ENCODE measurements around the gene IFITM1. TPM values are rescaled to one million over a fixed set of nuclear protein-coding genes. Genes with fewer than 3 reads are reported as not detected.
A peak's percentile ranks its signal among the peaks of the same experiment; 100 is the strongest.

The IFITM1 gene
- total and polyA plus RNA-seq, 10 donors = 314 to 670 (median 496) TPM

DNA sequence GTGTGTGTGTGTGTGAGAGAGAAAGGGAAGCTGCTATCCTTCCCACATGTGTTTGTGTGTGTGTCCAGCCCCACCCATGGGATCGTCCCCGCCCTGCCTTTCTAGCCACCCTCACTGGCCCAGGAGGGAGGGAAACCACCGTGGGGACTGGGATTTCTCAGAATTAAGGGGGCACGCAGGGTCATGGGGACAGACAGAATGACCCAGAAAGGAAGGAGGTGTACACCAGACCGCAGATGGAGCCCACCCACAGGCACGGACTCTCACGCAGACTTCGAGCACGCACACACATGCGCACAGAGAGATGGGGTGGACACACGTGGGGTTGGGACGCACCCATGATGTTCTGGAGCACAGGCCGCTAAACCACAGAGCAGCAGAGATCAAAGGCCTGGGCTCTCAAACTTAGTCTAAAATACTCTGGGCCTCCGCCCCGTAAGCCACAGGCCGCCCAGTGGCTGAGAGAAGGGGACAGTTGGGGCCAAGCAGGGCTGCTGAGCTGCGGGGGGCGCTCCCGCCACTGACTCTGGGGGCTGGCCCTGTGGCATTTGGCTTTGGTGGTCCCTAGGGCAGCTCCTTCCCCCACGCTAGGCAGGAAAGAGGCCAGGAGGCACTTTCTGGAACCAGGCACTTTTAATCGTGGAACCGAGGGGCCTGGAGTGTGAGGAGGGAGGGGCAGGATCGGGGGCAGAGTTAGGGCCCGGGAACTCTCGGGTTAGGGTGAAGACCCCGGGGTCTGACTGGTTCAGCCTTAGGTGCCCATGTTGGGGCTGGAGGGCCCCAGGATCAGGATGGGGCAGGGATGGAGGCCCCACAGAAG lies 16.0 kb upstream of the IFITM1 start:
- H3K27ac ChIP-seq = peak overlapping the region in 3 of 8 donors; percentile 22 to 46 (median 34)
- H3K4me3 ChIP-seq = no peak overlapping the region
- peaks cover 0 to 32% (median 22%) of the 10 kb centered on the region in 6 donors for H3K36me3 ChIP-seq
- intact Hi-C loops (cut with DNase I; ENCODE audit: low total_unique reads) = no loop called here
- H3K4me1 ChIP-seq = peaks cover 0 to 51% (median 14%) of the 10 kb centered on the region in 6 donors
- DNase-seq = peak; percentile 75
- no peaks in the 10 kb centered on the region for H3K9me3 ChIP-seq
- WGBS, 5 donors = 47 to 61% (median 51%) methylated on average over 24 to 26 of the region's 26 CpGs
- peaks cover 0 to 34% (median 8%) of the 10 kb centered on the region in 7 donors for H3K27me3 ChIP-seq (replicated peaks in 1 of 7)
- TF ChIP-seq, protein P1, sequence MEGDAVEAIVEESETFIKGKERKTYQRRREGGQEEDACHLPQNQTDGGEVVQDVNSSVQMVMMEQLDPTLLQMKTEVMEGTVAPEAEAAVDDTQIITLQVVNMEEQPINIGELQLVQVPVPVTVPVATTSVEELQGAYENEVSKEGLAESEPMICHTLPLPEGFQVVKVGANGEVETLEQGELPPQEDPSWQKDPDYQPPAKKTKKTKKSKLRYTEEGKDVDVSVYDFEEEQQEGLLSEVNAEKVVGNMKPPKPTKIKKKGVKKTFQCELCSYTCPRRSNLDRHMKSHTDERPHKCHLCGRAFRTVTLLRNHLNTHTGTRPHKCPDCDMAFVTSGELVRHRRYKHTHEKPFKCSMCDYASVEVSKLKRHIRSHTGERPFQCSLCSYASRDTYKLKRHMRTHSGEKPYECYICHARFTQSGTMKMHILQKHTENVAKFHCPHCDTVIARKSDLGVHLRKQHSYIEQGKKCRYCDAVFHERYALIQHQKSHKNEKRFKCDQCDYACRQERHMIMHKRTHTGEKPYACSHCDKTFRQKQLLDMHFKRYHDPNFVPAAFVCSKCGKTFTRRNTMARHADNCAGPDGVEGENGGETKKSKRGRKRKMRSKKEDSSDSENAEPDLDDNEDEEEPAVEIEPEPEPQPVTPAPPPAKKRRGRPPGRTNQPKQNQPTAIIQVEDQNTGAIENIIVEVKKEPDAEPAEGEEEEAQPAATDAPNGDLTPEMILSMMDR (IDR thresholded peaks at IDR 0.05 in 8 of 11, conservative IDR thresholded peaks at IDR 0.05 in 3 of 11) = no peak
- TF ChIP-seq POLR2AphosphoS5 (IDR thresholded peaks at IDR 0.05) (peak; percentile 35 to 49 (median 37)), POLR2A (IDR thresholded peaks at IDR 0.05) (no peak)

GRCh38 chr11:298406-299065 lies 15.3 kb upstream of the IFITM1 start:
- TF ChIP-seq POLR2AphosphoS5 (IDR thresholded peaks at IDR 0.05) = peak; percentile 6 to 70 (median 13)
- TF ChIP-seq, protein P1 (IDR thresholded peaks at IDR 0.05 in 8 of 11, conservative IDR thresholded peaks at IDR 0.05 in 3 of 11) = no peak
- intact Hi-C loops (cut with DNase I; ENCODE audit: low total_unique reads) = no loop called here
- peak overlapping the region in 1 of 8 donors; percentile 46 for H3K27ac ChIP-seq
- H3K4me1 ChIP-seq = peaks cover 0 to 58% (median 18%) of the 10 kb centered on the region in 6 donors
- DNase-seq = peak; percentile 72
- no peaks in the 10 kb centered on the region for H3K9me3 ChIP-seq
- H3K36me3 ChIP-seq = peaks cover 0 to 25% (median 17%) of the 10 kb centered on the region in 6 donors
- WGBS, 5 donors = 34 to 82% (median 65%) methylated on average over 5 to 15 of the region's 15 CpGs
- H3K4me3 ChIP-seq = no peak overlapping the region
- peaks cover 0 to 34% (median 8%) of the 10 kb centered on the region in 7 donors for H3K27me3 ChIP-seq (replicated peaks in 1 of 7)

DNA sequence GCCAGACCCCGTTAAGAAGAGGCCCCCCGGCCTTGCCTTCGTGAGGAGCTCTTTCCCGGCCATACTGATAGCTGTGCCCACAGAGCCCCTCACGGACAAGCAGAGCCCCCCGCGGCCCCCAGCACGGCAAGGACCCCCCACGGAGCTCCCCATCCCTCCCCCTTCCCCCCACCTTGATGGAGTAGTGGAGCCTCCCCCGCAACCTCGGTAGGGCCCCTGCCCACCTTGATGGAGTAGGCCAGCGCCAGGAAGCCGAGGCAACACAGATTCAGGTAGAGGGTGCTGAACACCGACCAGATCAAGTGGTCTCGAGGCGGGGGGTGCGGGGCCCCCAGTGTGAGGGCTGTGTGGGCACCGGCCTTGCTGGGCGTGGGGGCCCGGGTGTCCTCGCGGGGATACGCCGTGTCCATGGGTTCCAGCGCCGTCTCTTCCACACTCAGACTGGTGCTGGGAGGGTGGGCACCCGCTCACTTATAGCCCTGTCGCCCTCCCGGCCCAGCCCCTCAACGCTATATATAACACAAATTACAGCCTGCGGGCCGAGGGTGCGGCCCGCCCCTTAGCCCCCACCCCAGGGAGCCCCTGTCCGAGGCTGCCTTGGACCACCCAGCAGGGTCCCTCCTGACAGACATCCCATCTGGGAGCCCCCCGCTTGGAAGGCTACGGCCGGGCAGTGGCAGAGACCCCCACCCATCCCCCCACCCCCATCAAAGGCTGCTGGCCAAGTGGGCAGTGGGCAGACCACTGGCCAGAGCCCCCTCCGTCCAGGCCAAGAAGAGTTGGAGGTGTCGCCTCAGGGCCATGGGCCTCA lies 14.6 kb upstream of the IFITM1 start, which contains the start of gene IFITM5:
TSS of gene IFITM5 (minus strand) at position 446 of the 811 bp plus-strand sequence. CDS start at position 410, 36 bp downstream.
- DNase-seq = peak; percentile 75
- Histone ChIP-seq H3K9me3 (no peaks in the 10 kb centered on the region), H3K27me3 (replicated peaks in 1 of 7) (peaks cover 0 to 34% (median 8%) of the 10 kb centered on the region in 7 donors), H3K27ac (peak within 1 kb of the TSS in 1 of 8 donors; percentile 46), H3K36me3 (peaks cover 0 to 17% (median 10%) of the 10 kb centered on the region in 6 donors), H3K4me3 (no peak within 1 kb of the TSS), H3K4me1 (peaks cover 0 to 63% (median 21%) of the 10 kb centered on the region in 6 donors)
- intact Hi-C loops (cut with DNase I; ENCODE audit: low total_unique reads) = no loop called here
- TF ChIP-seq POLR2AphosphoS5 (IDR thresholded peaks at IDR 0.05) (peak; percentile 2 to 62 (median 15)), POLR2A (IDR thresholded peaks at IDR 0.05) (no peak)
- 68 to 74% (median 69%) methylated on average over 17 to 40 of the region's 40 CpGs for WGBS, 5 donors
